22Rv1 (cell line): ENCODE results near the gene SATB1.

Experiments used
- CTCF ChIP-seq: fragments of 450-650 bp; IDR thresholded peaks from 2 replicates; pipeline ENCODE4 v1.5.1; 2017; ENCODE audit warnings: mild to moderate bottlenecking
- ZFX ChIP-seq: fragments of 450-650 bp; IDR thresholded peaks from 2 replicates; pipeline ENCODE4 v1.6.1; 2017; ENCODE audit warnings: antibody characterized with exemption, borderline replicate concordance

GRCh38 chr3:18337231-18337630 is 87.9 kb downstream of the SATB1 start:
- TF ChIP-seq CTCF (no peak), ZFX (no peak)
